ENCODE data around the gene YPEL1.

YPEL1 gene

GRCh38 chr22:21714059-21714770, 21.4 kb downstream of the YPEL1 start:
- no peak for DNase-seq (ENCODE audit: low read depth)
- no peak for TF ChIP-seq CTCF (conservative IDR thresholded peaks at IDR 0.05; ENCODE audit: control insufficient read depth, insufficient read depth, low read depth, low read length)
- no peak overlapping the region for H3K4me3 ChIP-seq (ENCODE audit: control insufficient read depth, low read depth, low read length)

- DNase-seq (ENCODE audit: low read depth): no peak
- H3K4me3 ChIP-seq (ENCODE audit: control insufficient read depth, low read depth, low read length): no peak overlapping the region
These were observed 22.1 kb downstream of the YPEL1 start for GRCh38 chr22:21713428-21714058.

GRCh38 chr22:21712751-21713427, 22.7 kb downstream of the YPEL1 start:
- TF ChIP-seq CTCF (conservative IDR thresholded peaks at IDR 0.05; ENCODE audit: control insufficient read depth, insufficient read depth, low read depth, low read length): peak; percentile 87
- H3K4me3 ChIP-seq (ENCODE audit: control insufficient read depth, low read depth, low read length): no peak overlapping the region
- peak; percentile 77 for DNase-seq (ENCODE audit: low read depth)

More at GRCh38 chr22:21713428-21714058, 22.1 kb downstream of the YPEL1 start:
- TF ChIP-seq CTCF (conservative IDR thresholded peaks at IDR 0.05; ENCODE audit: control insufficient read depth, insufficient read depth, low read depth, low read length): no peak

GRCh38 chr22:21711851-21712250, 23.7 kb downstream of the YPEL1 start:
- no peak for DNase-seq (ENCODE audit: low read depth)
- no peak overlapping the region for H3K4me3 ChIP-seq (ENCODE audit: control insufficient read depth, low read depth, low read length)
- no peak for TF ChIP-seq CTCF (conservative IDR thresholded peaks at IDR 0.05; ENCODE audit: control insufficient read depth, insufficient read depth, low read depth, low read length)

GRCh38 chr22:21710156-21710555, 25.4 kb downstream of the YPEL1 start:
- DNase-seq (ENCODE audit: low read depth): peak; percentile 20
- H3K4me3 ChIP-seq (ENCODE audit: control insufficient read depth, low read depth, low read length): no peak overlapping the region
- no peak for TF ChIP-seq CTCF (conservative IDR thresholded peaks at IDR 0.05; ENCODE audit: control insufficient read depth, insufficient read depth, low read depth, low read length)

GRCh38 chr22:21709688-21710087, 25.9 kb downstream of the YPEL1 start:
- no peak overlapping the region for H3K4me3 ChIP-seq (ENCODE audit: control insufficient read depth, low read depth, low read length)
- DNase-seq (ENCODE audit: low read depth): no peak
- TF ChIP-seq CTCF (conservative IDR thresholded peaks at IDR 0.05; ENCODE audit: control insufficient read depth, insufficient read depth, low read depth, low read length): no peak

Measured in fibroblast of mammary gland (primary cell).